SIG-M5 treated with dmso at 0.1 percent for 504 hours (cell line): ENCODE measurements around the gene SDC1.

Experiments used
- DNase-seq: peaks from one replicate; lab custom pipeline; 2025; ENCODE audit not compliant: unreplicated experiment; lab: John Stamatoyannopoulos, UW

Gene SDC1

DNA sequence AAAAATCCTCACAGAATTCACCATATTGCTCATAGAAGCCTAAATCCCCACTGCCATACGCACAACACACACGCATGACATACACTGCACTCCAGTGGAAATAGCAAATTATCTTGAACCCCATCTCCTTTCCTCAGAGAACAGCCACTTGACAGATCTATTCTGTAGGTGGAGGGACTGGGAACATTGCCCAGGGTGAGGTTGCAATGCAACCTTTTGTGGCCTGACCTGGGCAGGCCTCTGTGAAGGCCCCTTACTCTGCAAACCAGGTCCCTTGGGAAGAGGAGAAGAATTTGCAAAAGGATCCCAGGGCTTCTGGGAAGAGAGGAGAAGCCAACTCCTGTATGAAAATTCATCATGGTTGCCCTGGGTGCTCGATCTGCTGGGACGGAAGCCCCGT lies 51.9 kb downstream of the SDC1 start:
- DNase-seq, result no peak

DNA sequence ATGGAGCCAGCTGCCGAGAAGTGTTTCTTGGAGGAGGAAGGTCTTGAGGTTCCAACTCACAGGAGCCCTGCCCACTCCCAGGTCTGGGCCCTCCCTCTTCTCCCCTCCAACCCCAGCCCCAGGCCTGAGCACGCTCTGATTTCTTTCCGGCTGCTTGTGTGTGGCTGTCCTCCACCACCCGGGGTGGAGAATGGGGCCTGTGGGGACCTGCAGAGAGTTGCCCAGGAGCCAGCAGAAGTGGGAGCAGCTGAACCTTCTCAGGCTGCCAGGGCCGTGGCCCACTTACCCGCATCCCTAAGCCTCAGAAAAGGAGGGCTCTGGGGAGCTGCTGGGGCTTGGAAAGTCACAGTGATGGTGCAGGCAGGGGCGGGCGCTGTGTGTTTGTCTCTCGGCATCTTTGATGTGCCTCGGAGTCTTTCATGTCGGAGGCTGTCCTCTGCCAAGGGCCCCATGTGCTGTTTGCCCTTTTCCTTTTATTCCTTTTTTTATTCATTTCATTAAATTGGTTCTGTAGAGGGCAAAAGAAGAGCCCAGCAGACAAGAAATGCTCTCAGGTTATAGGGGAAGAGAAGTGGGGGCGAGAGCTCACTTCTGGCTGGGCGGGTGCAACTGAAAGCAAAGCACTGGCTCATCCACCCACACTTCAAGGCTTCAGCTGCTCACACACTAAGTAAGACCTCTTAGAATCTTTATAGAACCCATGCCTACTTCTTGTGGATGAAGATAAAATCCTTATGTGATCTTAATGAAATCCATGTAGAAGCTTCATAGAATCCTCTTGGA lies 52.5 kb downstream of the SDC1 start:
- DNase-seq, result no peak

DNA sequence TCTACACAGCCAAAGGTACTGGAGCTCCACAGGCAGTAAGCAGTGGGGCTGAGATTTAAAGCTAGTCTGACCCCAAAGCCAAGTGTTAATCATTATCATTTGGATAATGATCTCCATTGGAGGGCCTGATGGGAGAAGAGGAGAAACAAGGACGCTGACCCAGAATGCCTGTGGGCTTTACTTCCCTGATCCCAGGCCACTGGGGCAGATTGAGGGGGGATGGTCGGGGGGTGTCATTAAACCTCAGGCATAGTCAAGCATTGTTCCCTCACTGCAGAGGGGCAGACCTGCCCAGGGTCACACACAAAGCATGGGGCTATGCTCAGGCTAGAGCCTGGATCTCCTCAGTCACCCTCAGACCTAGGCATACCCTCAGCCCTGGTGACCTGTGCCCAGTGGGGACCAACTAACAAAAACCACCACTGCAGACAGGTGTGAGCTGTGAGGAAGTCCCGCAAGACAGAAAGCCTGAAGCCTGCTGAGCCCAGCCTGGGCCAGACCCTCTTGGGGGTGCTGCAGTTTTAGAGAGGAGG lies 53.4 kb downstream of the SDC1 start:
- DNase-seq, result no peak

DNA sequence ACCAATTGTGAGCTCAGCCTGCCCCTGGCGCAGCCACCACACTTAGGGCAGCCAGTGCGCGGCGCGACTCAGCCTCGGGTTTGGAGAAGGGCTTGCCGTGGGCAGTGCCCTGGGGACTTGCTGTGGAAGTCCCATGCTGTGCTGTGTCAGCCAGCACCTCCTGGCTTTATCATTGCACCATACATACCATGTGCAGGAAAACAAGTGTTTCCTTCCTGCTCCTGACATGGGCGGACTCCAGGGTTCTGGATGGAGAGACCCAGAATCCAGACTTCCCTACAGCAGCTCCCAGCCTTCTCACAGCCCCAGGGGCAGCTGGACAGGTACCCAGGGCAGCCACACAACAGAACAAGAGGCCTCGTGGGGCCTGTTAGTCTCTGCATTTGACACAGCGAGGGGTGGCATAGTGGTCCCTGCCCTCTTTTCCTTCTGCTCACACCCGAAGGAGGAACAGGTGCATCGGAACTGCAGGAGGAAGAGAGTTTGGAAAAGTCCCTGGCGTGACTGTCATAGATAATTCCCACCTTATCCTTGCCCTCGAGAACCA lies 54.2 kb downstream of the SDC1 start:
- DNase-seq, result no peak

DNA sequence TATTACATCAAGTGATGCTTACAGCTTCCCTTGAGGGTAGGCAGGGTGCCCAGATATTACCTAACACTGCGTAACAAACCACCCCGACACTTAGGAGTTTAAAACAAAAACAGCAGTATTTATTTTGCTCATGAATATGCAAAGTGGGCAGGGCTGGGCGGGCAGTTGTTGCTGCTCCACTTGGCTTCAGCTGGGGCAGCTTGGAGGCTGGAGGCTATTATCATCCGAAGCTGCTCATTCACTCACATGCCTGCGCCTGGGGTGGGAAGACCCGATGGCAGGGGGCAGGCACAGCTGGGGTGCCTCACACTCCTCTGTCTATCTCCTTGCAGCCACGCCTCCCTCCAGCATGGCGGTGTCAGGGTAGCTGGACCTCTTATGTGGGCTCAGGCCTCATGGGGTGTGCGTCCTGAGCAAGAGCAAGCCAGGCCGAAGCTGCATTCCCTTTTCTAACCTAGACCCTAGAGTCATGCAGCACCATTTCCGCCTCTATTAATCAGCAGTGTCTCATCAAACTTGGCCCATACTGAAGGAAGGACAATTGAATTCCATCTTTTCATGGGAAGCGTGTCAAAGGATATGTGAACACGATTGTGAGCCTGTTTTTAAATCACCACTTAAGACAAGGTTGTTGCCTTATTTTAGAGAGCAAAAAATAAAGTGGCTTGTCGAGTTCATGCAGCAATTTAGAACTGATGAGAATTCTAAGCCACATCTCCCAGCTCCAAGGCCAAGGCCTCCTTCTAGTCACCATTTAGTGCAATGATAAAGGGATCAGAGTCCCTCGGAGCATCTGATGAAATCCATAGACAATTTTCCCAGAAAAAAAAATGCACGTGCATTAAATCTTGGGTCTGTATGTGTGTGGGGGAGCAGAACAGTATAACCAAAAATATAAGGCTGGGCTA lies 54.9 kb downstream of the SDC1 start:
- no peak for DNase-seq

DNA sequence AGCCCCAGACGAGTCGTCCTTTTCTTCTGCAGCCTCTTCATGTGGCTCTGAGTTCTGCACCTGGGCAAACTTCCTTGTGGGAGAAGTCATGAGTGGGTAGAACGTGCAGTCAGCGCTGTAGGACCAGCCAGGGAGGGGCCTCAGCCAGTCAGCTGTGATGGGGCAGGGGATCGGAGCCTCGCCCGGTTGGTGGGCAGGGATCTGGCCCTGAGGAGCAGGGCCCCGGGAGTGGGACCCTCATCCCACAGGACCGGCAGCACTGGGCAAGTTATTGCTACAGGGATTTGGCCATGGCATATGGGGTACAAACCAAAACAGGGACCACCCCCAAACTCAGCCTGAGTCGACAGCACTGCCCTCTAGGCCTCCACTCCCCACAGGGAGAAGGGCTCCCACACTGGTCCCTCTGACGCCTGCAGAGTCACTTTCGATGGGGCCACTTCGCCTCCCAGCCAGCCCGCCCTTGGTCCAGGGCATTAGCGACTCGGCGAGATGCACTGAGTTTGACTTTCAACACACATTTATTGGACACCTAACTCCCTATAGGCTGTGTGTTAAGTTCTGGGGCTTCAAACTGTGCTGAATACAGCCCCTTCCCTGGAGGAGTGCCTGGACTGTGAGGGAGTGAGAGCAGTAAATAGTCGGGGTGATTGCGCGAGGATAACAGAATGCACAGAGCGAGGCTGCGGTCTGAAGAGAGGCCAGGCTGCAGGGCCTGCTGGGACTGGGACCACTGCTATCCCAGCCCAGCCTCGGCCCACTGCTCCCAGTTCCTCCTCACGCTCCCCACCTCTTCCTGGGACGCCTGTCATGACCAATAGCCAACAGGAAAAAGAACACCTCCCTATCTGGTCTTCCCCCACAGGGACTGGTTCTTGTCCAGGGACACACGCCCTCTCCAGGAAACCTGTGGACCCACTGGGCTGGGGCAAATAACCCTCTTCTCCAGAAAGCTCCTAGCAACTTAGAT lies 55.9 kb downstream of the SDC1 start:
- DNase-seq, result no peak

DNA sequence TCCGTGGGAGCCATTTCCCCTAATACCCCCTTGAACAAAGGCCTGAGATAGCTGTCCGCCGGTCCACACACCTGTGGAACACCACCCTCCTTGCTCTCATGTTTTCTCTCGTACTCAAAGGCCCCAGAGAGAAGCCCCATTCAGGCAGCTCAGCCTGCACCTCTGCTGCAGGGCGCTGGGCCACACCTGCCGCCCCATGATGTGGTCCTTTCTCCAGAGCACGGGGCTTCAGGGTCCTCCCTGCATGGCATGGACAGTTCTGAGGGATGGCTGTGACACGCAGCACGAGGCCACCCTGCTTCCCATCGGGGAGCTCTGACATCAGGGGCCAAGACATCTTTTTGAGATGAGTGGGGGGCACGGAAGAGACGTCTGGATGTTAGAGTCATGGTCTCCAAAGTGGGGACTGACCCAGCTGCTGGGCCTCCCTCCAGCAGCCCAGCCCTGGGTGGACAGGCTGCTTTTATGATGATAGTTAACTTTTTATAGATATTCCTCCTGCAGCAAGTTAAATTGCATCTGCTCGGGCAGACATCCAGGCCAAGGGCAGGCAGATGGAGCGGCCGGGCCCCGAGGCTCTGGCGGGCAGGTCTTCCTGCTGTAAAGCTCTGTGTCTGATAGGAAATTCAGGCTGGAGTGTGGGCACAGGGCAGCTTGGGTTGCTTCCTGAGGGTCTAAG lies 56.7 kb downstream of the SDC1 start:
- DNase-seq, result no peak

DNA sequence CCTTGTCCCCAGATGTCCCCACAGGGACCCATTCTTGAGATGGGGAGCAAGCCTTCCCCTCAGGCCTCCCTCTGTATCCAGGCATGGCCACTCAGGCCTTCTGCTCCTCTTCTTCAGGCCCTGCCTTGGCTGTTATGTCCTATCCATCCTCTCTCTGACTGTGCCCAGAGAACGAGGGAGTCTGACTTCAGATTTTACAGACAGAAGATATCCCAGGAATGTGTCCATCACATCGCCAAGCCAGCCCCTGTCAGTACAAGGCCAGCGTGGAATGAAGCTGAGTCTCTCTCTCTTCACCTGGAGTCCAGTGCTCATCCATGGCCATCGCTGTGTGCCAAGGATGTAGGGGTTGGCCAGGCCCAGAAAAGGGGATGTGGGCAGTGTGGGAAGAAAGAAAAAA lies 57.6 kb downstream of the SDC1 start:
- no peak for DNase-seq

DNA sequence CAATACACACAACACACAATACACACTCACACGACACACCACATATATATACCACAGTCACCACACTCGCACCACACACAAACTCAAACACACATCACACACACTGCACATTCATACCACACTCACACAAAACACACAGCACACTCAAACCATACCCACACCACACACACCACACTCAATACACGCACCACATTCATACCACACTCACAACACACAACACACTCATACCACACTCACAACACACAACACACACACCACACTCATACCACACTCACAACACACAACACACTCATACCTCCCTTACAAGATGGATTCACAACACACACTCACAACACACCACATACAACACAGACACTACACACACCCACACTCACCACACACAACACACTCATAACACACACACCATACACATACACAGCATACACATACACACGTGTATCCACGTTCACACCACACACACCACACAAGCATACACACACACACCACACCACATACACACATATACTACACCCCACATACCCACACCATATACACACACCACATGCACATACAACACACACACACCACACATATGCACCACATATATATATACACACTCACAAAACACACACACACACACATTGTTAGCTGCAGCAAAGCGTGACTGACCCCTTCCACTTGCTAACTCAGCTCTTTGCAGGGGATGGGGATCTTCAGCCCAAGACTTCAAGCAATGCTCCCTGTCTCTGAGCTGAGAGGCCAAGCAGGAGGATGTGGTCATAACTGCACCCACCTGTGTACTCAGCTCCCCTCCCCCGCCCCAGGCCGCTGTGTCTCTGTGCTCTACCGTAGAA lies 59.0 kb downstream of the SDC1 start:
- no peak for DNase-seq

DNA sequence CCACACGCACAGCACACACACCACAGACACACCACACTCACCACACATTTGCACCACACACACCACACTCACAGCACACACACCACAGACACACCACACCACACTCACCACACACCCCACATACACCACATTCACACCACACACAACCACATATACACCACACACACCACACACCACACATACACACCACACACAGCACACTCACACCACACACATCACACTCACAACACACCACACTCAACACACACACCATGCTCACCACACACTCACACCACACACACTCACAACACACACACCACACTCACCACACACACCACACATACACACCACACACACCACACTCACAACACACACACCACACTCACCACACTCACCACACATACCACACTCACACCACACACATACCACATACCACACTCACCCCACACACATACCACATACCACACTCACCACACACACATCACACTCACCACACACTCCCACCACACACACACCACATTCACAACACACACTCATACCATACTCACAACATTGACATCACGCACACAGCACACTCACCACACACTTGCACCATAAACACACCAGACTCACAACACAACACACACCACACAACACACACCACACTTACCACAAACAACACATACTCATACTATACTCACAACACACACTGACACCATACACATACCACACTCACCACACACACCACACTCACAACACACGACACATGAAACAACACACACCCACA lies 60.0 kb downstream of the SDC1 start:
- DNase-seq, result no peak

DNA sequence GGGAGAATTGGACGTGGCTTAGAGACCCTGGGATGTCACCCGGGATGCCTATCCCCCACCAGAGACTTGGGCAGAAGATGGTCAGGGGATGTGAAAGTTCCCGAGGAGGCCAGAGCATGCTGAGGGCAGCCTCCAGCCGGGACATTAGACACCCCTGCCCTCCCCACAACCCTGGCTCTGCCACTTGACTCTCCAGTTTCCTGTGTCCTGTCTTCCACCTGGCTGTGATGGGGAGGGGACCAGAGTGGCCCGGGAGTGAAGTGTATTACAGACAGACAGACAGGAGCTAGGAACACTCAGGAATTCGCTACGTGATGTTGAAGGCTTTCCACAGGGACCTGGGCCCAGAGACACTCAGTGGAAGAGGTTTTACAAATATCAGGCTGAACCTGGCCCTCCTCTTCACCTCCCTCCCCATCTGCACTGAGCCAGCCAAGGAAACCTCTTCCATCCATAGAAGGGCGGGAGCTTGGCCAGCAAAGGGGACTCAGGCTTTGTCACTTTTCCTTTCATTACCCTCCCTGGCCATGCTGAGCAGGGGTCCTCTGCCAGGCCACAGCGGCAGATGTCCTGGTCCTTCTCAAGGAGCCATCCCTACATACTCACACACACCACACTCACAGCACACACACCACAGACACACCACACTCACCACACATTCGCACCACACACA lies 60.7 kb downstream of the SDC1 start:
- no peak for DNase-seq

DNA sequence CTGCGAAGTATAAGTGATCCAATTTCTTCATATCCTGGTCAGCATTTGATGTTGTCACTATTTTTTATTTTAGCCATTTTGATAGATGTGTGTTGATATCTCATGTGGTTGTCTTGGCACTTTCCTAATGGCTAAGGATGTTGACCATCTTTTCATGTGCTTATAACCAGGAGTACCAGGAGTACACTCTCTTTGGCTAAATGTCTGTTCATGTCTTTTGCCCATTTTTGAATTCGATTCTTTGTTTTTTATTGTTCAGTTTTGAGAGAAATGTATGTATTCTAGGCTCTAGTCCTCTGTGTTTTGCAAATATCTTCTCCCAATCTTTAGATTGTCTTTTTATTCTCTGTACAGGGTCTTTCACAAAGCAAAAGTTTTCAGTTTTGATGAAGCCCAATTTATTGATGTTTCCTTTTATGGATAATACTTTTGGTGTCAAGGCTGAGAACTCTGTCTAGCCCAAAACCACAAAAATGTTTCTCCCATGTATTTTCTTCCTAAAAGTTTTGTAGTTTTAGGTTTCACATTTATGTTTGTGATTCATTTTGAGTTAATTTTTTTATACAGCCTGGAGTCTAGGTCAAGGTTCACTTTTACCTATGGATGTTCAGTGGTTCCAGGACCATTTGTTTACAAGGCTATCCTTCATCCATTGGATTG lies 65.4 kb downstream of the SDC1 start:
- no peak for DNase-seq

DNA sequence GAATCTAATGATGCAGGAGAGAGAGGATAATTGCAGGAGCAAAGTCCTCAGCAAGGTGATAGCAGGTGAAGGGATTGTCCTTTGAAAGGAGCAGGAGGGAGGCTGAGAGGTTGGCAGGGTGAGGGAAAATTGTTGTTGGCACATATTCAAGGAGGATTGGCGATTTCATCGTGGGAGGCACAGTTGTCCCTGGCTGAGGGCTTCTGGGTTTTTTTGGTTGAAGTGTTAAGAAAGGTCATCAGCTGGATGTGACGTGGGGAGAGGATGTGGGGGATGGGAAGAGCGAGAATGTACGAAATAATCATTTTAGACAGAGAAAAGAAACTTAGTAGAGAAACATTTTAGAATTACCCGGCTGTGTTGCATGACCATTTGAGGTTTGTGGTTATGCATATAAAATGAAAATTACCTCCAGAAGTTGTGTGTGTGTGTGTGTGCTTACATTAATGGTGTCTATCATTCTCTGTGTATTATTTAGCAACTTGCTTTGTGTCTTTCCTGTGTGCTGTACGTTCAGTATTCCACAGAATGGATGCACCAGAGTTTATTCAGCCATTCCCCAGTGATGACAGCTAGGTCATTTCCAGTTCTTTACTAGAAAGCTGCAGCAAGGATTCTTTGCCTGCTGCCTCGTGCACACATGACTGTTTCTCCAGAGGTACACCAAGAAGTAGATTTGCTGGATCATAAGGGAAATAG lies 67.6 kb downstream of the SDC1 start:
- DNase-seq, result no peak

DNA sequence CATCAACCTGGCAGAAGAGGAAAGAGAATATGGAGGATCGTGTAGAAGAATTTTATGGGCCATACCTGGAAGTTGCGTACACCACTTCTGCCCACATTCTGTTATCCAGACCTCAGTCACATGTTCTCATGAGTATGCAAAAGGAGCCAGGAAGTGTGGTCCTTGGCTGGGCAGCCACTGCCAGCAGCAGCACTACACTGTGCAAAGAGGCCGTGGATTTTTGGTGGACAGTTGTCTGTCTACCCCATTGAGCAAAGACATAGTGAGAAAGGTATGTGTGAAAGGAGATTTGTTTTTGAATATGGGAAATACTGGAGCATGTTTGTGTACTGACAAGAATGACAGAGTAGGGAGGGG lies 68.1 kb downstream of the SDC1 start:
- DNase-seq, result no peak

DNA sequence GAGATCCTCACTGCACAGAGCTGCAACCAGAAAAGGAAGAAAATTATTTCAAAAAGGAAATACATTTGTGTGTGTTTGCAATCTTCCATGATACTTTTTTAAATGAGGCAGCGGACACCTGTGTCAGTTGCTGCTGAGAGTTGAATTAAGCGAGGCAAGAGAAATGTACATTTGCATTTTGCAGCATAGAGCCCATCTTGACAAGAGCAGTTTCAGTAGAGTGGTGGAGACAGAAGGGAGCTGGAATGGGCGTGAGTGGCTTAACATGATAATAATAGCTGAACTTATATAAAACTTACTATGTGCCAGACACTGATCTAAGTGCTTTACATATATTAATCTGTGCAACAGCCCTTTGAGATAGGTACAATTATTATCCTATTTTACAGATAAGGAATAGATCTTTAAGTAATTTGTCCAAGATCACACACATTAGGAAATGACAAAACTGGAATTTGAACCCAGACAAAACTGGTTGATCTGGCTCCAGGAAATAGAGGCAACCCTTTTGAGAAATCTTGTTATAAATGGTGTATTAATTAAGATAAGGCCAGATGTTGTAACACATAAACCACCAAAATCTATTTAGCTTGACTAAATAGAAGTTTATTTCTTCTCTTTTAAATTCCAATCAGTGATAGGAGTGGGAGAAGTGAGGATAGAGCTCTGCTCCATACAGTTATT lies 68.7 kb downstream of the SDC1 start:
- DNase-seq, result no peak

DNA sequence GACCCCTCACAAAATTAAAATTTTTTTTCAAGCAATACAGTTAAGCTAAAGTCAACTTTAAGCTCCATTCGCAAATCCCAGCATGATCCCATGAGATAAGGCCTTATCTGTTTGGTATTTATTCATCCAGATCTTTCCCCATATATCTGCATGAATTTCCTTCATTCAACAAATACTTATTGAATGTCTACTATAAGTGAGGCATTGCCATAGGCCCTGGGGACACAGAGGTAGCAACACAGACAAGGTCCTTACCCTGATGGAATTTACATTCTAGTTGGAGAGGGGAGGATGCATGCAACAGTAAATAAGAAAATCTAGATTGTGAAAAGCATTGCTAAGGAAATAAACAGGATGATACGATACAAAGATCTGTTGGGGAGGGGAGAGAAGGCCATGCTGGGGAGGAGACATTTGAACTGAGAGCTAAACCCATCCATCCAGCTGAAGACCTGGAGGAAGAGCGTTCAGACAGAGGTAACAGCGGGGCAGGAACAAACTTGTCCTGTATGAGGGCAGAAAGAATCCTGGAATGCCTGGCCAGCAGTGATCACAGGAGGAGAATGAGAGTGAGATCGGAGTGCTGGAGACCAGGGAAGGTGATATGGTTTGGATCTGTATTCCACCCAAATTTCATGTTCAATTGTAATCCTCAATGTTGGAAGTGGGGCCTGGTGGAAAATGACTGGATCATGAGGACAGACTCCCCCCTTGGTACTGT lies 71.6 kb downstream of the SDC1 start:
- no peak for DNase-seq
